NT2/D1 (cell line): Measurements from ENCODE around the gene OSBPL6.

Experiments
- DNase-seq: peaks from one replicate; pipeline ENCODE4 v3.0.0-alpha.2; 2011; ENCODE audit warnings: low read depth, low spot score
- H3K27me3 ChIP-seq: 2 replicates; pipeline ENCODE4 v1.6.0; 2011; ENCODE audit warnings: mild to moderate bottlenecking; ENCODE audit not compliant: insufficient read length, insufficient read depth
- H3K36me3 ChIP-seq: 2 replicates; pipeline ENCODE4 v1.6.1; 2011; ENCODE audit warnings: mild to moderate bottlenecking, low read length, mixed read lengths; ENCODE audit not compliant: insufficient read depth, insufficient read length
- H3K4me1 ChIP-seq: 2 replicates; pipeline ENCODE4 v1.5.1; 2011; ENCODE audit not compliant: insufficient read depth, insufficient read length
- H3K4me3 ChIP-seq: 2 replicates; pipeline ENCODE4 v1.5.1; 2011; ENCODE audit warnings: low read depth; ENCODE audit not compliant: insufficient read length
- H3K9ac ChIP-seq: 2 replicates; pipeline ENCODE4 v1.6.0; 2011; ENCODE audit warnings: low read depth; ENCODE audit not compliant: insufficient read length
- H3K9me3 ChIP-seq: 2 replicates; pipeline ENCODE4 v1.5.1; 2011; ENCODE audit warnings: mild to moderate bottlenecking, low read length; ENCODE audit not compliant: insufficient read depth
- SUZ12 ChIP-seq: IDR thresholded peaks from 2 replicates; pipeline ENCODE4 v1.6.1; 2011; ENCODE audit not compliant: insufficient read length, insufficient read depth; ENCODE audit errors: extremely low read depth
- YY1 ChIP-seq: IDR thresholded peaks from 2 replicates; pipeline ENCODE4 v1.6.1; 2011; ENCODE audit not compliant: insufficient read length, insufficient read depth
- ZNF274 ChIP-seq: IDR thresholded peaks from 2 replicates; pipeline ENCODE4 v1.6.1; 2011; ENCODE audit warnings: mild to moderate bottlenecking, low read depth, low read length

The OSBPL6 gene

DNA sequence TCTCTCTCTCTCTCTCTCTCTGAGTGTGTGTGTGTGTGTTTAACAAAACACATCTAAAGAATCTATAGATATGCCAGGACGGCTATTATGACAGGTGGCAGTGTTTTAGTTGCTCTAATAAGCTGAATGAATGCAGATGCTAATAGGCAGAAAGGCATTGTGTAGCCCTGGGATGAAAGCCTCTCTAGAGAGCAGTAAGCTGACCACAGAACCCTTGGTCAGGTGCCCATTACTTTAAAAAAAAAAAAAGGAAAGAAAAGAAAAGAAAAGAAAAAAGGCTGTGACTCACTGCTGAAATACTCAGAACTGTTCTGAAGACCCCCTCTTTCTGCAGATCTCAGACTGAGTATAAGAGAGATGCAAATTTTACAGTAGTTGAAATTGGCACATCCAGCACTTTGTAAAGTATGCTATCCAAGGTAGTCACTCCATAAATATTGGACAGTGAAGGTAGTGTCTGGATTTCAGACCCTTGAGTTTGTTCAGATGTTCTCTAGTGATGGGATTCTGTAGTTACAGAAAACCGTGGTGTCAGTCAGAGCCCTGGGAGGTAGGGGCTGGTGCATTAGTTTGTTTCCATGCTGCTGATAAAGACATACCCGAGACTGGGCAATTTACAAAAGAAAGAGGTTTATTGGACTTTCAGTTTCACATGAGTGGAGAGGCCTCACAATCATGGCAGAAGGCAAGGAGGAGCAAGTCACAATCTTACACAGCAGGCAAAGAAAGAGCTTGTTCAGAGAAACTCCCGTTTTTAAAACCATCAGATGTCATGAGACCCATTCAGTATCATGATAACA is 30.9 kb downstream of the OSBPL6 start:
- H3K4me3 ChIP-seq, result no peak overlapping the region
- H3K4me1 ChIP-seq, result peaks cover 4% of the 10 kb centered on the region
- no peak for DNase-seq
- no peaks in the 10 kb centered on the region for H3K9me3 ChIP-seq
- H3K36me3 ChIP-seq, result no peaks in the 10 kb centered on the region
- TF ChIP-seq ZNF274 (no peak), YY1 (no peak), SUZ12 (no peak)
- H3K27me3 ChIP-seq, result no peaks in the 10 kb centered on the region
- no peak overlapping the region for H3K9ac ChIP-seq

DNA sequence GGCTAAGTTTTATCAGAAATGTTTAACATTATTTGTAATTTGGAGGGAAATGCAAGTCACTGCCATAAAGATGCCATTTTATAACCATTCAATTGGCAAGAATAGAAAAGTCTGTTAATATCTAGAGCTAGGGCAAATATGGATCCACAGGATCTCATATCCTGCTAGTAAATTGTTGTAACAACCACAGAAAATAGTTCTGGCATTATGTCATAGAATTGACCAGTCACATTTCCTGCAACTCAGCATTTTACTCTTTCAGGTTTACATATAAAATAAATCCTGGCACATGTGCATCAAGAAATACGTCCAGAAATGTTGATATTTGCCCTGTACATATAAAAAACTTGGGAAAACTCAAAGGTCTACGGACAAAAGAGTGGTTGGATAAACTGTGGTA is 32.9 kb downstream of the OSBPL6 start:
- DNase-seq, result no peak
- no peaks in the 10 kb centered on the region for H3K9me3 ChIP-seq
- H3K36me3 ChIP-seq, result no peaks in the 10 kb centered on the region
- peaks cover 4% of the 10 kb centered on the region for H3K4me1 ChIP-seq
- no peak overlapping the region for H3K9ac ChIP-seq
- H3K4me3 ChIP-seq, result no peak overlapping the region
- H3K27me3 ChIP-seq, result no peaks in the 10 kb centered on the region
- no peak for TF ChIP-seq YY1
- TF ChIP-seq SUZ12, result no peak
- no peak for TF ChIP-seq ZNF274

- TF ChIP-seq SUZ12, result no peak
- TF ChIP-seq ZNF274, result no peak
- TF ChIP-seq YY1, result no peak
- DNase-seq, result no peak
Measured at GRCh38 chr2:178229927-178230326, 35.6 kb downstream of the OSBPL6 start.

GRCh38 chr2:178230396-178230795 is 36.1 kb downstream of the OSBPL6 start:
- no peak overlapping the region for H3K4me3 ChIP-seq

More at GRCh38 chr2:178229927-178230326, 35.6 kb downstream of the OSBPL6 start:
- no peak overlapping the region for H3K4me3 ChIP-seq
- no peaks in the 10 kb centered on the region for H3K36me3 ChIP-seq
- H3K4me1 ChIP-seq, result peaks cover 4% of the 10 kb centered on the region
- no peaks in the 10 kb centered on the region for H3K27me3 ChIP-seq
- no peak overlapping the region for H3K9ac ChIP-seq
- no peaks in the 10 kb centered on the region for H3K9me3 ChIP-seq

DNA sequence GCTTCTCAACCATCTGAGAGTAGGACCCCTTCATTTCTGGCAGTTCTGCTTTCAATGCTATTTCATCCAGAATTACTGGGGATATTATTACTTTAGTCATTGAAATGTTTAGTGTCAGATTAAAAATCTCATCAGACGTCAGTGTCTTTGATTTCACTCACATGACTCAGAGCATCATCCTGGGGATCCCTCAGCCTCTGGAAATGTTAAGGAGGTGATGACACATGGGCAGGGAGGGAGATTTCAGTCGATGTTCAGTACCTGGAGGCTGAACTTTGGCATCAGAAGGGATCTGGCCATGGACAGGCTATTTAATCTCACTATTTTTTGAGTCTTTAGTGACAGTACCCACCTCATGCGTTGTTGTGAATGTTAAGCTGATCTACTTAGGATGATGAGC is 39.1 kb downstream of the OSBPL6 start:
- TF ChIP-seq SUZ12, result no peak
- no peak for TF ChIP-seq YY1
- no peak for TF ChIP-seq ZNF274
- no peaks in the 10 kb centered on the region for H3K27me3 ChIP-seq
- H3K9me3 ChIP-seq, result no peaks in the 10 kb centered on the region
- H3K9ac ChIP-seq, result no peak overlapping the region
- no peak overlapping the region for H3K4me3 ChIP-seq
- H3K4me1 ChIP-seq, result no peaks in the 10 kb centered on the region
- peaks cover 3% of the 10 kb centered on the region for H3K36me3 ChIP-seq
- DNase-seq, result no peak

More at GRCh38 chr2:178230396-178230795, 36.1 kb downstream of the OSBPL6 start:
- no peaks in the 10 kb centered on the region for H3K9me3 ChIP-seq
- peaks cover 4% of the 10 kb centered on the region for H3K4me1 ChIP-seq
- H3K27me3 ChIP-seq, result no peaks in the 10 kb centered on the region
- no peaks in the 10 kb centered on the region for H3K36me3 ChIP-seq
- TF ChIP-seq ZNF274 (no peak), YY1 (no peak), SUZ12 (no peak)
- DNase-seq, result no peak
- H3K9ac ChIP-seq, result no peak overlapping the region

- TF ChIP-seq SUZ12, result no peak
- no peak for TF ChIP-seq ZNF274
- no peak for TF ChIP-seq YY1
- Histone ChIP-seq H3K9ac (no peak overlapping the region), H3K9me3 (no peaks in the 10 kb centered on the region), H3K27me3 (no peaks in the 10 kb centered on the region), H3K36me3 (peaks cover 3% of the 10 kb centered on the region), H3K4me1 (no peaks in the 10 kb centered on the region), H3K4me3 (no peak overlapping the region)
- DNase-seq, result no peak
Measured at GRCh38 chr2:178234648-178235047, 40.3 kb downstream of the OSBPL6 start.

DNA sequence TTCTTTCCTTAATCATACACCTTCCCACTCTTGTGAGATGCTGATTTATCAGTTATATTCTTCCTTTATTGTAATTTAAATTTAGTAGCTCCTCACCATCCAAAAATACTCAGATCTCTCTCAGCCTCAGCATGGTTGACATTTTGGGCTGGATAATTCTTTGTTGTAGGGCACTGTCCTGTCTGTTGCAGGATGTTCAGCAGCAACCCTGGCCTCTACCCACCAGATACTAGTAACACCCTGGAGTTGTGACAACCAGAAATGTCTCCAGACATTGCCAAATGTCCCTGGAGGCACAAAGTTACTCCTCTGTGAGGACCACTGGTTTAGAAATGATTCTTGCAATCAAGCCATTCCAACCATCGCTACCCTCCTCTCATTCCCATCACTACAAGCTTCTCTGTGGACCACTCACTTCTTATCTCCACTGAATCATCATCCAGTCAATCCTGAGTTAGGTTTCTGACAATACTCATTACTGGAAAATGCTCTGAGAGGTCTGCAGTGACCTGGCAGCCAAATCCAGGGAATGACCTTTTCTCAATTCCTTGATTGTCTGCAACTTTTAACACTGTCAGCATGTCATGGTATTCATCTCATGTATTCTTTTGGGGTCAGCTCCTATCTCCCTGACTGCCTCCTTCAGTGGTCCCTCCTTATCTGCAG is 43.3 kb downstream of the OSBPL6 start:
- Histone ChIP-seq H3K9me3 (no peaks in the 10 kb centered on the region), H3K4me1 (no peaks in the 10 kb centered on the region), H3K36me3 (peaks cover 3% of the 10 kb centered on the region), H3K4me3 (no peak overlapping the region), H3K9ac (no peak overlapping the region), H3K27me3 (no peaks in the 10 kb centered on the region)
- TF ChIP-seq SUZ12, result no peak
- no peak for DNase-seq
